GM18520 (cell line): Measurements from ENCODE around the gene NUDT14.

Experiments
- ATAC-seq: cut with Tn5 transposase; IDR thresholded peaks from one replicate; pipeline ENCODE4 v1.9.1; 2021; ENCODE audit not compliant: unreplicated experiment

NUDT14 gene

DNA sequence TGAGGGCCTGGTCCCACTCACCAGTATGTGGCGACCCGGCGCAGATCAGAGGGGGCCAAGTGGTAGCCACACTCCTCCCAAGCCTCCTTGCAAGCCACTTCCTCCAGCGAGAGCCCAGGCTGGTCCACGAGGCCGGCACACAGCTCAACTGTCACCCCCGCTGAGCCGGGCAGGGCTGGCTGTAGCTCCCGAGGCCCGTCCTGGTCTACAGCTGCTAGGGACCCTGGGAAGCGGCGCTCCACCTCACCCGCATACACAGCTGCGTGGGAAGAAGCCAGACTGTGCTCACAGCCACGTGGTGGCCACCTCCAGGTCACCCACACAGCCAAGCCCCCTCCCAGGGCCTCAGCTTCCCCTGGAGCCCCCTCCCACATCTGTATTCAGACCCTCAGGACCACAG is 4.6 kb downstream of the NUDT14 start:
- no peak for ATAC-seq

DNA sequence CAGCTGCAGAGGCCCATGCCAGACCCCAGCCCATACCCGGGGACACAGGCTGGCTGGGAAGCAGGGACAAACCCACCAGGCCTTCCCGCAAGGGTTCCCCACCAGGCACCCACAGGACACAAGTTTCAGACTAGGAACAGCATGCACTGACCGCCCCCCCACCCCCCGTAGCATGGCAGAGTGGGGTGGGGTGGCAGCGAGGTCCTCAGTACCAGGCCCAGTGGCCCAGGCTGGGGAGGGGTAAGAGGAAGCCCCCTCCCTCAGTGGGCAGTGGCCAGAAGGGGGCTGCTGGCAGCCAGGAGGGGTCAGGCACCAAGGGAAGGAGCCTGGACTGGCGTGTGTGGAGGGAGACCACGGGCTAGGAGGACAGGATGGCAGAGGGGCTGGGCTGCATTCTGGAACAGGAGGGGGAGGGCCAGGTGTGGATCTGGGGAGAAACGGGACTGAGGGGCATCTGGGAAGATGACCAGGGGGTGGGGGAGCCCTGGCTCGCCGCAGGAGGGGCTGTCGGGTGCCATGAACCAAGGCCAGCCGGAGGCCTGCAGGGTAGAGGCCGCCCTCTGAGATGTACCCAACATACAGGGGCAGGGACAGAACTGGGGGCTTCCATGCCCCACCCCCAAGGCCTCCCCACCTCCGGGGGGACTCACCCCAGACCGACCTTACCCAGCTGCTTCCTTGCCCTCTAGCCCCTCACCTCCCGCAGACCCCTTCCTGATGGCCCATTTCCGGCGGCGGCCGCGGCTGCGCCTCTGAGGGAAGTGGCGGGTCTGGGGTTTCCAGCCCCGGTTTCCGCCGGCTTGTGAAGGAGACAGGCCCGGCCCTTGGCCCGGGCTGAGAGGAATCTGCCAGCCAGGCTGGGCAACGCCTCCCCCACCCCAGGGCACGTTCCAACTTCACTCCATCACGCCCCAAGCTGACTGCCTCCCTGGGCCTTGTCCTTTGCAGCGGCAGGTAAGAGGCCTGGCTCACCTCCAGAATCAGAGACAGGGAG is 6.9 kb downstream of the NUDT14 start:
- ATAC-seq = no peak

DNA sequence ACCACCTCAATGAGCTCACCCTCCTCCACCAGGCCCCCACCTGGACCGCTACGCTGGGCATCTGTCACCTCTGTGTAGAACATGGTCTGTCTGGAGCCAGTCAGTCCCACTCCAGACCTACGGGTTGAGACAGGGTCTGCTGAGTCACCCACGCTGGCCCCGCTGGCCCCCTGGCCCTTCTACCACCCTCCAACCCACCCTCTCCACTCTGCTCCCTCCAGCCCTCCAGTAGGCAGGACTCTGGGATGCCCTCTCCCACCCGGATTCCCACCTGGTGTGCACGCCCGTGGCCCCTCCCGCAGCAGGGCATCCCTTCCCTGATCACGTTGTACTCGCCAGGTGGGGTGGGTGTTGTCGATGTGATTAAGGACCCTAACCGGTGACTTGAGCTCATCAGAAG is 8.0 kb downstream of the NUDT14 start:
- no peak for ATAC-seq

DNA sequence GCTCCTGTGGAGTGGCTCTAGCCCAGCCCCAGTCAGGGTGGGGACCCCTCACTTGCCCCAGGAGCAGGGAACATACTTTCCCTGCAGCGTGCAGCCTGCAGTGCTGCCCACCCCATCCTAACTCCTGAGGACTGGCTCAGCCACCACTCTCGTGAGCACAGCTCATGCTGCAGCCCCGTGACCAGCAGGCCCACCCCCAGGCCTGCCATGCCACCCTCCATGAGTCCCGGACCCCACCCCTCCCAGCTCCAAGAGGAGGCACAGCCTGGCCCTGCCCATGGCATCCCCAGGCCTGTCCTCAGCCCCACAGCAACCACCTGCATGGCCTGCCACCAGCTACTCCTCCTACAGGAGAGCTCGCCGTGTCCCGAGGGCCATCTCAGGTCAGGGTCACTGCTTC is 8.6 kb downstream of the NUDT14 start:
- ATAC-seq = no peak

DNA sequence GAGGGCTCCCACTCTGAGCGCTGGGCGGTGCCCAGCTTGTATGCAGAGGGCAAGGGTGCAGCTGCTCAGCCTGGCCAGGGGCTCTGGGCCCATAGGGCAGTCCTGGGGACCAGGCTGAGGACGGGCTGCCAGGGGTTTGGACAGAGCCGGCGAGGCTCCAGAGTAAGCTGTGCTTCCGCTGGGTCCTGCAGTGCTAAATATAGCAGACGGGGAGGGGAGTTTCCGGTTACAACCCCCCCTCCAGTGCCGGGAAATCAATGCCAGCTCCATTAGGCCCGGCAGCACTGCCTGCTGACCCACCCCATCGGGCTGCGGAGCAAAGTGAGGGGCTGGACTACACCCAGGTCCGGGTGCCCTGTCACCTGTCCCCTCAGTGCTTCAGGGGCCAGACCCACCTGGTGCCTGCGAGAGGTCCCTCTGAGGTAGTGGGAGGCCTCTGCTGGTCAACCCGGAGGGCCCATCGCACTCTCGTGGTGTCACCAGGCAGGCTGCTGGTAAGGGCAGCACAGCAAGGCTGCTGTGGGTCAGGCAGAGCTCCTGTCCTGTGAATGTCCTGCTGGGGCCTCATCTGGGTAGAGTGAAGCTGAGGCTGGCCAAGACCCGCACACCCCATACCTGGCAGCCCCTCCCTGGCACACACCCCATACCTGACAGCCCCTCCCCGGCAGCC is 10.0 kb downstream of the NUDT14 start:
- no peak for ATAC-seq

DNA sequence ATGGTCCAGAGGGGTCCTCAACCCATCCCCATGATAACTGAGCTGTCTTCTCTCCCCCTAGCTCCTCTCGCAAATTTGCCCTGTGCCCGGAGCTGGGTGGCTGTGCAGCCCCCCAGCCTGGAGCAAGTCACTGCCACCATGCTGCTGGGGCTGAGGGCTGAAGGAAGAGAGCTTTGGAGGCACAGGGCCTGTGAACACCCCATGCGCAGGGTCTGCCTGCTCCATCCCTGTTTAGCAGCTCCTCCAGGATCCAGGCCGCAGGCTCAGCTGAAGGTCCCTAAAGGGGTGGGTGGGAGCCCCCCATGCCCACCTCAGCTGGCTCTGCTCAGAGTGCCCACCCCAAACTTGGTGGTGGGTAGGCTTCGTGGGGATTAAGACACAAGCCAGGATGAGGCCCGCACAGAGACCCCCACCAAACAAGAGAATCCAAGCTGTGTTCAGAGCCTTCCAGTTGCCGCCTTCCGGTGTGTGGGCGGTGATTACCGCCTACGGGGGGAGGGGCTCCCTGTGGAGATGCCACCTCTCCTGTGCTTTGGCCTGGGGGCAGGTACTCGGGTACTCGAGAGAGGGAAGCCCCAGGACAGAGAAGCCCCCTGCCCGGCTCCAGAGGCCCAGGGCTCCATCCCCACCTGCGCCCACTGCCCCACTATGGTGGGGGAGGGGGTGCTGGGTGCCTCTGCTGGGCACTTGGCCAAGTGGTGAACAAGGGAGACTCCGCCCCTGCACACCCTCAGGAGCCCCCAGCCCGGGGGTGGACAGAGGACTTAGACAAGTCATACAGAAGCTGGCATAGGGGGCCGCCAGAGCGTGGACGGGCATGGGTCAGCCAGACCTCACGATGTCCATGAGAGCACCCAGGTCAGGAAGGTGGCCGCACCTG is 11.1 kb downstream of the NUDT14 start:
- ATAC-seq = no peak

DNA sequence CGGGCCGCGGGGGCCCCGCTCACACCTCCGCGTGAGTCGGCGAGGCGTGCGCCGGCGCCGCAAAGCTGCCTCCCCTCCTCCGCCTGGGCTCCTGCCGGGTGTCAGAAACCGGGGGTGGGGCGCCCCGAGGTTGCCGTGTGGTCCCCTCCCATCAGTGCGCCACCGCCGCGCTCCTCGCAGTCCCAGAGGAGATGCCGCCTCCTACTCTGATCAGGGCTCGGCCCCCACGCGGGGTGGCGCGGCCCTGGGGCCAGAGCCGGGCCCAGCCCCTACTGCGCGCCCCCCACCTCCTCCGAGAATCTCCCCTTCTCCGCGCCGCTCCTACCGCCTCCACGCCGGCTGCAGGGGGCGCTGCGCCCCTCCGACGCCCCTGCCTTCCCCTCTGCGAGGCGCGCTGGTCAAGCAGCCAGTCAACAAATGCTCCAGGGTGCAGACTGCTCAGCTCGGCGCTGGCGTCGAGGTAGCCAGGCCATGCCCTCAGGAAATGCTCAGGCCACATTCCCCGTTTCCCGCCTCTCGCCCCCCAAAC is 12.1 kb downstream of the NUDT14 start:
- ATAC-seq = no peak

DNA sequence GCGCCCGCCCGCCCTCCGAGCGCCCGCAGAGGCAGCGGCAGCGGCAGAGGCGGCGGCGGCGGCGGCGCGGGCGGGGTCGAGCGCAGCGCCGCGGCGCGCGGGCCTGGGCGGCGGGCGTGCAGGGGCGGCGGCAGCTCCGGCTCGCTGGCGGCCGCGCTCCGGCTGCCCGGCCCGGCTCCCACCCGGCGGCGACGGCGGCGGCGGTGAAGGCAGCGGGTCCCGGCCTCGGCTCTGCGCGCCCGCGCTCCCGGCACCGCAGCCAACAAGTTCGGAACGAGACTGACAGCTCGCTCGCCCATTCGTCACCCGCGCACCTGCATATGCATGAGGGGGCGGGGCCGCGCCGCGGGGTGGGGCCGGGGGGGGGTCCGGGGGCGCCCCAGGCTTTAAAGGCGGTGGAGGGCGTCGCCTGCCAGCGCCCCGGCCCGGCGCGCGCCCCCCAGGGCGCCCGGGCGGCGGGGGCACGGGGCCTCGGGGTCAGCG is 12.6 kb downstream of the NUDT14 start, which contains the start of gene JAG2:
Gene JAG2 (minus strand): TSS at position 281 of the 483 bp plus-strand sequence. CDS start 356 bp downstream, outside the sequence.
- no peak for ATAC-seq

DNA sequence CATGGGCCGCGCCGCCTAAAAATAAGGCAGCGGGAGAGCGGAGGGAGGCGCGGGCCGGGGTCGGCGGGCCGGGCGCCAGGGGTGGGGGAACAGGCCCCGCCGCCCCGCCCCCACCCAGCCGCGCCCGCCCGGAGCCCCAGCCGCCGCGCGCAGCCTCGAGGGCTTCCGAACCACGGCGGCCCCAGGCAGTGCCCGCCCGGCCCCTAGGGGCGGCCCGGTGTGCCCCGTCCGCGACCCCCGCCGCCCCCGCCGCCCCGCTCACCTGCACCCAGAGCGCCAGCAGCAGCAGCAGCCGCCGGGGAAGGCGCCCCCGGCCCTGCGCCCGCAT is 13.1 kb downstream of the NUDT14 start:
- no peak for ATAC-seq

DNA sequence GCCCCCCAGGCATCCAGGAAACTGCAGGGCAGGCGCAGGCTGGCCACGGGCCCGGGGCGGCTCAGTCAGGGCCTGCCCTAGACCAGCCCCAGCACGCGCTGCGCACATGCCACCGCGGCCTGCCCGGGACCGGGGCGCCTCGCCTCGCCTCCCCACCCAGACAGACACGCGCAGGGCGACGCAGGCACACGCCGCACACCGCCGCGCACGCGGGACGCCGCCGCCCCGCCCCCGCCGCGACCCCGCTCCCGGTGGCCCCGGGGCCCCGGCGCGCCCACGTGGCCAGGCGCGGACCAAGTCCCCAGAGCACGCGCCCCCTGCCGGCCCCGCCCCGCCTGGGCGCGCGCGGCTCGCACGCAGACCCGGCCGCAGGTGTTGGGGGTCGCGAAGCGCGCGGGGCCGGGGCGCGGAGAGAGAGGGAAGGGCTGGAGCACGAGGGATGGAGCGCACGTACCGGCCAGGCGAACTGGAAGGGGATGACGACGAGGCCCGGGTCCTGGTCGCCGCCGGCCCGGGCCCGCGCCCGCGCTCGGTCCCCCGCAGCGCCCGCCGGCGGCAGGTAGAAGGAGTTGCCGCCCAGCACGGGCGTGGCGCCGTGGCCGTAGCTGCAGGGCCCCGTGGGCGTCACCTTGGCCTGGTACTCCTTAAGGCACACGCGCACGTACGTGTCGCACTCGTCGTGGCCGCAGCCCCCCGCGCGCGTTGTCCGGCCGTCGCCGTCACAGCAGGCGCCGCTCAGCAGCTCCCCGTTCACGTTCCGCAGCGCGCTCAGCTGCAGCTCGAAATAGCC is 13.6 kb downstream of the NUDT14 start:
- ATAC-seq = no peak

DNA sequence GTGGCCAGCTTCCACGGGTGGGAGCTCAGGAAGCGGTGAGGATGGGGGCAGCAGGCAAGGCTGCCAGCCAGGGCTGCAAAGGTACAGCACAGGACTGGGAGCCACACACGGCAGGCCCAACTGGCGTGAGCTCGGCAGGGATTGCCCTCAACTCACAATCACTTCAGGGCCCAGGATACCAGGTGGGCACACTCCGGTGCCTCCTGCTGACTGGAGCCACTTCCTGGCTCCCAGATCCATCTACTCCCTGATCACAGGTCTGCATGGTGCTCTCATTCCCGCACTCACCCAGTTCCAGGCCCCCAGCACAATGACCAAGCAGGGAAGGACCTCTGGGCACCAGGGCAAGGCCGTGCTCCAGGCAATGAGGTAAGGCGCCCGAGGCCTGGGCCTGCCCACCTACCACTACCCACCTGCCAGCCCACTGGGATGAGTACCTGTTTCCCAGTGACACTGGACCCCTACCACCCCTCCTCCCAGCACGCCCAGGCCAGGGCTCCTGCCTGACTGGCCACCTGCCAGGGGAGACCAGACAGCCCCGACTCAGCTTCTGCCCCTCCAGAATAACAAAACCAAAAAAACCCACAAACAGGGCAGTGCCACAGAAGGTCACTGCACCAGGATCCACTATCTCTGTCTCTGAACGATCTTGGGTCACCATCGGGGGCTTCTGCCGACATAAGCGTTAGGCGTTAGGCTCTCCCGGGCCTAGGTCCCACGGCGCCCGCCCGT is 14.4 kb downstream of the NUDT14 start:
- ATAC-seq = no peak

DNA sequence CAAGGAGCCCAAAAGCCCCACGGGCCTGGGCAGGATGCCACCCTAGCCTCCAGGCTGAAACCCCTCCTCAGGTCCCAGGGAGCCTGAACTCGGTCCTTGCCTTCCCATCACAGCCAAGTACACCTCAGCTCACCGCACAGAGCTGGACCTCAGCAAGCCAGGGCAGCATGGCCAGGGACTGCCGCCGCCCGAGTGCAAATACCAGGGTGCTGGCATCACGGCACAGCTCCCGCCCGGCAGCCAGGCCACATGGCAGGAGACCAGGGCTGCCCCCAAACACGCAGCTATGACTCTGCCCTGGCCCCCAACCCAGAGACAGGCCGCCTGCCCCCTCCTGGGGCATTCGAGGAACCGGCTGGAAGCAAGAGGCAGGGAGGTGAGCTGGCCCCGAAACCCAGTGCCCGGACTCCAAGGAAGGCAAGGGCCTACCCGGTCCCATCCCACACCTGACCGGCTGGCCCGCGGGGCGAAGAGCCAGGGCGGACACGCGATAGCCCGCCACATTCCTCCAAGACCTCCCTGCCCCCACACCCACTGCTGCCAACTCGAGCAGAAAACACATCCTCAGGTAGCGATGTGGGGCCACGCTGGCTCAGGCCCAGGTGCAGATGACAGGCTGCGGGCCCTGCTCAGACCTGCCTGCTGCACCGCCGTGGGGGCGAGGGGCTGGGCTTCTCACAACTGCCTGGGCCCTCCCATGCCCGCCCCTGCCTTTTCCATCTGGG is 15.2 kb downstream of the NUDT14 start:
- no peak for ATAC-seq

DNA sequence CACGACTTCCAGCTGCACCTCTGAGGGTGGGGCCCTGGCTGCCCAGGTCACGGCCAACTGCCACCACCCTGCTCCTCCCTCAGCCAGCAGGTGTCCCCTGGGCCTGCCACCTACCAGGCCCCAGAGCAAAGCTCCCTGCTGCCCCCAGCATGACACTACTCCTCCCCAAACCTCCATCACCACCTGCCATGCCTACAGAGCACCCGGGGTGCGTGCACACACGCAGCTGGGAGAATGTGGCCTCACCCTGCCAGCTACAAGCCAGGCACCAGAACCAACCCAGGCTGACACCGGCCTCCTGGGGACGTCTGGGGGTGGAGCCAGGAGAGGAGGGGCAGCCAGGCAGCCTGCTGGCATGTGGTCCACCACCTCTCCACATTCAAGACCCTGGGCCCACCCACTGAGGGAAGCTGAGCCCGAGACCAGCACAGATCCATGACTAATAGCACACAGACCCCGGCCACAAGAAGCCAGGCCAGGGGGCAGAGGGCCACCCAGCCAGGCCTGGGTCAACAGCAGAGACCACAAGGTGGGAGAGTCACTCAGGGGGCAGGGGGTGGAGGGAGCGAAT is 15.9 kb downstream of the NUDT14 start:
- no peak for ATAC-seq

DNA sequence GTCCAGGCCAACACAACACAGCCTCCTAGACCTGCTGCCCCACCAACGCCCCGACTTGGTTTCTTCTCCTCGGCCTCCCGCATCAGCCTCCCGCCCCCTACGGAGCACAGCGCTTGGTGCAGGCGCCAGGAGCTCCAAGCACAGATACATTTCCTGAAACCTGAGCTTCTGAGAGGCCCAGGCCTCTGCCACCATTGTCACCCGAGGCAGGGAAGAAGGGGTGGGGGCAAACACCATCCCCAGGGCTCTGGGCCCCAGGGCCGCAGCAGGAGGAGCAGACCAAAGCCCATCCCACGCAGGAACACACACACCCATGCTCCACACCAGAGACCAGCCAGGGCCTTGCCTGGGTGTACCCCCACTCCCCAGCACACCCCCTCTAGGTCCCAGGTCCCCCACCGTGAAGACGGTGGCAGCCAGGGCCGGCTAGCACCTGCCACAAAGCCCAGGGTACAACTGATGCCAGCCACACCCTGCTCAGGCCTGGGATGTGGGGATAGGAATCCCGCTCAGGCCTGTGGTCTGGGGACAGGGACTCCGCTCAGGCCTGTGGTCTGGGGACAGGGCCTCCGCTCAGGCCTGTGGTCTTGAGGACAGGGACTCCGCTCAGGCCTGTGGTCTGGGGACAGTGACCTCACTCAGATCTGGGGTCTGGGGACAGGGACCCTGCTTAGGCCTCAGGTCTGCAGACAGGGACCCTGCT is 17.9 kb downstream of the NUDT14 start:
- no peak for ATAC-seq

DNA sequence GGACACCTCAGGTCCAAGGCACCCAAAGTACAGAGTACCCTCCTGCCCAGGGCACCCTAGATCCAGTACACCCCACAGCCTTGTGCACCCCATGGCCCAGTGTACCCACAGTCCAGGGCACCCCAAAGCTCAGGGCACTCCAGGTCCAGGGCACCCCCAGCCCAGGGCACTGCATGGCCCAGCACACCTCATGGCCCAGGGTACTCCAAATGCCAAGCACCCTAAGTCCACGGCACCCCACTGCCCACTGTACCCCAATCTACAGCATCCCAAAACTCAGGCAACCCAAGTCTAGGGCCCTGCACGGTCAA is 18.5 kb downstream of the NUDT14 start:
- no peak for ATAC-seq

DNA sequence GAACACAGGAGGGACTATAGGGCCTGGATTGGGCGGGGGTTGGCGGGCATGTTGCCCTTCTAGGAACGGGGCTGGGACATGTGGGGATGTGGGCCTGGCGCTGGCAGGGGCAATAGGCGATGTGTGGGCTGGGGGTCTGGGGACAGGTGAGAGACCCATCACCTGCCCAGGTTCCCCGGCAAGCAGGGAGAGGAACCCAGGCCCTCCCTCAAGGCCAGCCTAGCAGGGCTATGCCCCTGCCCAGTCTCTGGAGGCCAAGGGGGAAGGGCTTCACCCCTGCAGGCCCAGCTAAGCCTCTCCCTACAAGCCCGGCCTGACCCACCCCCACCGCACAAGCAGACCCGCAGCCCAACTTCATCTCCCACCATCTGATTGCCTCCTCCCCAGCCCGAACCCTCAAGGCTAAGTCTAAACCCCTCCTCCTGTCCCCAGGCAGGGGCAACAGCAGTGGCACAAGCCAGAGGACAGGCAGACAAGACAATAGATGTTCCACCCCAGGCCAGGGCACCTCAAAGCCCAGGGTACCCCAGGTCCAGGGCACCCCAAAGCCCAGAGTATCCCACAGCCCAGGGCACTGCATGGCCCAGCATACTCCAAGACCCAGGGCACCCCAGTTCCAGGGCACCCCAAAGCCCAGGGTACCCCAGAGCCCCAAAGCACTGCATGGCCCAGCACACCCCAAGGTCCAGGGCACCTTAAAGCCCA is 19.0 kb downstream of the NUDT14 start:
- no peak for ATAC-seq

DNA sequence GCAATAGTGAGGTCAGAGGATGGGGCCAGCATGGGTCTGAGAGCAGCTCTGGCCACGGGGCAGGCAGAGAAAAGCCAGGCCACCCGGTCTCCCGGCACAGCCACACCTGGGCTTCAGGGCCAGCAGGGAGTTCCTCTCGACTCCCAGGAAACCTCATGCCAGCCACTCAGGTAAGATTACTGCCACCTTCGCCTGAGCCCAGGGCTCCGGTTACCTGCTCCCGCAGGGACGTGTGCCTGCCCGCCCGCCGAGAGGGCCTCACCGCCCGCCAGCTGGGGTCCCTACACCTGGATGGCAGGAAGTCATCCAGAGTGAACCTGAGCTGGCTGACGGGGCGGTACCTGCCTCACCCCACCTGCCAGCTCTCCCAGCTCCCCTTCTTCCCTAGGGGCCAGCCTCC is 19.8 kb downstream of the NUDT14 start:
- no peak for ATAC-seq
